Raji (cell line): ENCODE data around the gene HSPB6.

Experiments
- POLR2A ChIP-seq: IDR thresholded peaks from 2 replicates; pipeline ENCODE4 v1.6.1; 2011; ENCODE audit warnings: low read depth, low read length, control low read depth; ENCODE audit not compliant: insufficient read depth

HSPB6 gene

DNA sequence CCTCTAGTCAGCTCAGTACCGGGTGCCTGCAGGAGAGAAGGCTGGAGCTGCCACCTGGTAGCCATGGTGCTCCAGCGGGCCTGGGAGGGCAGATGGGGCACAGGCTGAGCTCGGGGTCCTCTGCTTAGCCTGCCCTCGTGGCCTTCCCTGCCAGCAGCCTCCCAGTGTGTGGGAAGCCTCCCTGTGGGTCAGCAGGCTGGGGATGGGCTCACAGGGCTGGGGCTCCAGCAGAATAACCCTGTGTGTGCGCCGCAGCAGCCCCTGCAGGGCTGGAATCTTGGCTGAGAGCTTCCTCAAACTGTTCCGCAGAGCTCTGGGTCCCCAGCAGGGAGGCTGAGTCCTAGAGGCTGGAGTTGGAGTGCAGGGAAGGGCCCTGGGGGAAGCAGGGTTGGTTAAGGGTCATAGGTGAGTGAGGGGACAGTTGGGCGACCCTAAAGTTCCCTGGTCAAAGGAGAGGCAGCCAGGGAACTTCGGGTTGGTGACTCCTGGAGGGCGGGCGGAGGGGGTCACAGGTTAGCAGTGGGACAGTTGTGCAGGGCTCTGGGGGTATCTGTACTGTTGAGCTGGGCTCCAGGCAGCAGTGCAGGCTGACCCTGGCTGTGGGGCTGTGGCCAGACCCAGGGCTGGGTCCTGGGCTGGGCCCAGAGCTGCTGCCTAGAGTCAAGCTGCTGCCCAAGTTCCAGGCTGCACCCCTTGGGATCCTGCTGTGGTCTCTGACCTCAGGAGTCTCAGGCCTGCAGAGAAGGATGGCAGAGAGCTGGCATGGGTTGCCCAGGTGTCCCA lies 32.6 kb upstream of the HSPB6 start:
- no peak for TF ChIP-seq POLR2A

DNA sequence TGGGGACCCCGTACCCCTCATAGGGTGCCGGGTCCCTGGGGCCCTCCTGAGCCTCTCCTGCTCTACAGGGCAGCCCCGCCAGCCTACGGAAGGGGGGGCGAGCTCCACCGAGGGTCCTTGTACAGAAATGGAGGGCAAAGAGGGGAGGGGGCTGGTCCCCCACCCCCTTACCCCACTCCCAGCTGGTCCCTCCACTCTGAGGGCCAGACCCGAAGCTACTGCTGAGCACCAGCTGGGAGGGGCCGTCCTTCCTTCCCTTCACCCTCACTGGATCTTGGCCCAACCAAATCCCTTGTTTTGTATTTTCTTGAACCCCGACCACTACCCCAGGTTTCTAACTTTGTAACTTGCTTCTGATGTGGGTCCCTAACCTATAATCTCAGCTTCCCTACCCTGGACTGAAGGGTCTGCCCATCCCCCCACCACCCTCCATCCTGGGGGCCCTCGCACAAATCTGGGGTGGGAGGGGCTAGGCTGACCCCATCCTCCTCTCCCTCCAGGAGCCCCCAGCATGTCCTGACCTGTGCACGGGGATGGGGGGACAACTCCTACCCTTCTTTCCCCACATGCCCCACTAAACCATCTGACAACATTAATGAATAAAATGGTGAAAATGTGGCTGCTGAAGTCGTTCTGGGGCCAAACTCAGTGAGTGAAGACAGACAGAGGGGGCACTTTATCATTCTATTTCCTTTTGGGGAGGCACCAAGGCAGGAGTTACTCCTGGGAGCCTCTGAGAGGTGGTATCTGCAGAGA lies 31.6 kb upstream of the HSPB6 start:
- no peak for TF ChIP-seq POLR2A

DNA sequence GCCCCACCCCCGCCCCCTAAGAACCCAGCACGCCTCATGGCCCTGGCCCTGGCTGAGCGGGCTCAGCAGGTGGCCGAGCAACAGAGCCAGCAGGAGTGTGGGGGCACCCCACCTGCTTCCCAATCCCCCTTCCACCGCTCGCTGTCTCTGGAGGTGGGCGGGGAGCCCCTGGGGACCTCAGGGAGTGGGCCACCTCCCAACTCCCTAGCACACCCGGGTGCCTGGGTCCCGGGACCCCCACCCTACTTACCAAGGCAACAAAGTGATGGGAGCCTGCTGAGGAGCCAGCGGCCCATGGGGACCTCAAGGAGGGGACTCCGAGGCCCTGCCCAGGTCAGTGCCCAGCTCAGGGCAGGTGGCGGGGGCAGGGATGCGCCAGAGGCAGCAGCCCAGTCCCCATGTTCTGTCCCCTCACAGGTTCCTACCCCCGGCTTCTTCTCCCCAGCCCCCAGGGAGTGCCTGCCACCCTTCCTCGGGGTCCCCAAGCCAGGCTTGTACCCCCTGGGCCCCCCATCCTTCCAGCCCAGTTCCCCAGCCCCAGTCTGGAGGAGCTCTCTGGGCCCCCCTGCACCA lies 30.5 kb upstream of the HSPB6 start:
- no peak for TF ChIP-seq POLR2A

DNA sequence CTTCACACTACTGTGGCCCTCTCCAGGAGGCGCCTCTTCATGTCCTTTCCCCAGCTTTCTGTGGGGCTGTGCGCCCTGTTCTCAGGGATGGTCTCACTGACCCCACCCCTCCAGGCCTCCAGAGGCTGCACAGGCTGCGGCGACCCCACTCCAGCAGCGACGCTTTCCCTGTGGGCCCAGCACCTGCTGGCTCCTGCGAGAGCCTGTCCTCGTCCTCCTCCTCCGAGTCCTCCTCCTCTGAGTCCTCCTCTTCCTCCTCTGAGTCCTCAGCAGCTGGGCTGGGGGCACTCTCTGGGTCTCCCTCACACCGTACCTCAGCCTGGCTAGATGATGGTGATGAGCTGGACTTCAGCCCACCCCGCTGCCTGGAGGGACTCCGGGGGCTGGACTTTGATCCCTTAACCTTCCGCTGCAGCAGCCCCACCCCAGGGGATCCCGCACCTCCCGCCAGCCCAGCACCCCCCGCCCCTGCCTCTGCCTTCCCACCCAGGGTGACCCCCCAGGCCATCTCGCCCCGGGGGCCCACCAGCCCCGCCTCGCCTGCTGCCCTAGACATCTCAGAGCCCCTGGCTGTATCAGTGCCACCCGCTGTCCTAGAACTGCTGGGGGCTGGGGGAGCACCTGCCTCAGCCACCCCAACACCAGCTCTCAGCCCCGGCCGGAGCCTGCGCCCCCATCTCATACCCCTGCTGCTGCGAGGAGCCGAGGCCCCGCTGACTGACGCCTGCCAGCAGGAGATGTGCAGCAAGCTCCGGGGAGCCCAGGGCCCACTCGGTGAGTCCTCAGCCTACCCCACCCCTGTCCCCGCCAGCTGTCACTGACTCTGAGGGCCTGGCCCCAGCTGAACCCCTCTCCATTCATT lies 29.7 kb upstream of the HSPB6 start:
- TF ChIP-seq POLR2A, result no peak

DNA sequence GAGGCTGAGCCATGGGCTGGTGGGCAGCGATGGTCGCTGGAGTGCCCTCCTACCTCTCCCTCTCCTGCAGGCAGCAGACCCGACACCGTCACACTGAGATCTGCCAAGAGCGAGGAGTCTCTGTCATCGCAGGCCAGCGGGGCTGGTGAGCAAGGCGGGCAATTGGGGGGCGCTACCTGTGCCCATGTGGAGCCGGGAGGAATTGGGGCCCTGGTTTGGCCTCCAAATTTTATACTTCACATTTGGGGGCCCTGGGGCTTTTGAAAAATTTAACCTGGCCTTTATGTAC lies 28.5 kb upstream of the HSPB6 start:
- TF ChIP-seq POLR2A, result no peak

DNA sequence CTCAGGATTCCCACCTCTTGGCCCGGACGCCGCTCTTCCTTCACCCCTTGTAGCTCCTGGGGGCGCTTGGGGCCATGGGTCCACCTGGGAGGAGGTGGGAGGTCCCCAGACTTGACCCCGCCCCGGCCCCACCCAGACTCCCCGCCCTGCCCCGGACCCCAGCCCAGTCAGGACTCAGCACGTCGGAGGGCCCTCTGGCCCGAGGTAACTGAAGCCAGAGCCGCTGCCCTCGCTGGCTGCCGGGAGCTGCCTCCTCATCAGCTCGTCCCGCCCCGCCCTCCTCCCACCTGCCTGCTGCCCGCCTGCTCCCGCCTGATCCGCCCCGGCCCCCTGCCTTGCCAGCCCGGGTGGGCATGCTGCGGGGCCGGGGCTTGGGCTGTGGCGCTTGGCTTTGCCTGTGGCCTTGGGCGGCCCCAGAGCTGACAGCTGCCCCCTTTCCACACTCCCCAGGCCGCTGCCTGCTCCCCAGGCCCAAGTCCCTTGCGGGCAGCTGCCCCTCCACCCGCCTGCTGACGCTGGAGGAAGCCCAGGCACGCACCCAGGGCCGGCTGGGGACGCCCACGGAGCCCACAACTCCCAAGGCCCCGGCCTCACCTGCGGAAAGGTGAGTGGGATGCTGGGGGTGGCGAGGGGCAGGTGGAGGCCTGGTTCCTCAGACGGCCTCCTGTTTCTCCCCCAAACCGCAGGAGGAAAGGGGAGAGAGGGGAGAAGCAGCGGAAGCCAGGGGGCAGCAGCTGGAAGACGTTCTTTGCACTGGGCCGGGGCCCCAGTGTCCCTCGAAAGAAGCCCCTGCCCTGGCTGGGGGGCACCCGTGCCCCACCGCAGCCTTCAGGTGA lies 27.9 kb upstream of the HSPB6 start:
- TF ChIP-seq POLR2A, result no peak

DNA sequence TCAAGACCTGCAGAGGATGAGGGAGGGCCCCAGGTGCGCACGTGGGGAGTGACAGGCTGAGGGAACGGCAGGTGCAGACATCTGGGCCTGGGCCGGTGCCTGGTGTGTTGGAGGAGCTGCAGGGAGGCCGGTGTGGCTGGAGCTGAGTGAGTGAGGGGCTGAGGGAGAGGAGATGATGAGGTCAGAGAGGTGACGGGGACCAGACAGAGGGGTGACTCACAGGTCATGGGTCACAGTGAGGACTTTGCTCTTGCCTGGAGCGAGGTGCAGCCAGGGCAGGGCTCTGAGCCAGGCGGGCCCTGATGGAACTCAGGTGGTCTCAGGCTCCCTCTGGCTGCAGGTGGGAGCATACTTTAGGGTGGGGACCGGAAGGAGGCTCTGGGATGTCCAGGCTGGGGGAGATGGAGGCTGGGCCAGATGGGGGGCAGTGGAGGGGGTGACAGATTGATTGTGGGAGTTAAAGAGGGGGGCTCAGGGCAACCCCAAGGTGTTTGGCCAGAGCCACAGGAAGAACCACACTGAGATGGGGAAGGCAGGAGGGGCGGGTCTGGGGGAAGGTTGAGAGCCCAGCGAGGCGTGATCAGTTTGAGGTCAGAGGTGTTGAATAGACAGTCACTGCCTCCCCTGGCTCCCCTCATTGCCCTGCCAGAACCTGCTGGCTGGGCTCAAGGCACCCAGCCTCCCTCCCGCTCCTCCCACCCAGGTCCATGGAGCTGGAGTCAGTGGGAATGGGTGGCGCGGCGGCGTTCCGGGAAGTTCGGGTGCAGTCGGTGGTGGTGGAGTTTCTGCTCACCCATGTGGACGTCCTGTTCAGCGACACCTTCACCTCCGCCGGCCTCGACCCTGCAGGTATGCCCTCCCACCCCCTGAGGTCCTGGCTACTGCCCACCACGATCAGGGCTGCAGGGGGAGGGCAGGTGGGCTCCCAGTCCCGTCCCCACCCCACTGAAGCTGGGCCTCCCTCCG lies 26.9 kb upstream of the HSPB6 start:
- no peak for TF ChIP-seq POLR2A

DNA sequence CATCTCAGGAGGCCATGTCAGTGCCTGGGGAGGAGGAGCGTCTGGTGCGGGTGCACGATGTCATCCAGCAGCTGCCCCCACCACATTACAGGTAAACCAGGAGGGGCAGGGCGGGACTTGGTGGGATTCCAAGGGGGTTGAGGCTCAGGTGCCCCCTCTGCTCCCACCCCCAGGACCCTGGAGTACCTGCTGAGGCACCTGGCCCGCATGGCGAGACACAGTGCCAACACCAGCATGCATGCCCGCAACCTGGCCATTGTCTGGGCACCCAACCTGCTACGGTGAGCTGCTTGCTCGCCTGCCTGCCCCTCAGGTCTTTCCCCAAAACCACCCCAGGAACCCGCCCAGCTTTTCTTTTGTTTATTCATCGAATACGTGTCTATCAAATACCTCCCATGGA lies 25.8 kb upstream of the HSPB6 start:
- TF ChIP-seq POLR2A, result no peak

DNA sequence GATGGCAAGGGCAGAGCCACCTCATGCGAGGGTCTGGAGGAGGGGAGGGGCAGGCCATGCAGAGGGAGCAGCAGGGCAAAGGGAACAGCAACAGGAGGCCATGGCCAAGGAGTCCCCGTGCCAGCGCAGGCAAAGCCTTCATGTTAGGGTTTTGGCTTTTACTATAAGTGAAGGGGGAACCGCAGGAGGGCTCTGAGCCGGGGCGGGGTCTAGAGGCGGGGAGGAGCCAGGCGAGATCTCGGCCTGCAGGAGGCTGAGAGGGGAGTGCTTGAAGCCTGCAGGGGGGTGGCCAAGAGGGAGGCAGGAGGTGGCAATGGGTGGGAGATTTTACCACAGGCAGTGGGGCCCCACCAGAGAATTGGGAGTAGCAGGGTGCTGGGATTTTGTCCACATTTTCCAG lies 24.8 kb upstream of the HSPB6 start:
- no peak for TF ChIP-seq POLR2A

DNA sequence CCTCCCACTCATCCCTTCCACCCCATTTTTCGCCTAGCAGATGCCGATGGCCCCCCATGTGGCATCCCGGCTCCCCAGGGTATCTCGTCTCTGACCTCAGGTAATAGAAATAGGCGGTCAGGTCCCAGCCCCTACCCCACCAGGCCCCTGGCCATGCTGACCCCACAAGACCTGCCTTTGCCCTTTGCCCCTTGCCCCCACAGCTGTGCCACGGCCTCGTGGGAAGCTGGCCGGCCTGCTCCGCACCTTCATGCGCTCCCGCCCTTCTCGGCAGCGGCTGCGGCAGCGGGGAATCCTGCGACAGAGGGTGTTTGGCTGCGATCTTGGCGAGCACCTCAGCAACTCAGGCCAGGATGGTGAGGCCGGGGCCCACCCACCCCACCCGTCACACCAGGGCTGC lies 23.9 kb upstream of the HSPB6 start:
- no peak for TF ChIP-seq POLR2A

DNA sequence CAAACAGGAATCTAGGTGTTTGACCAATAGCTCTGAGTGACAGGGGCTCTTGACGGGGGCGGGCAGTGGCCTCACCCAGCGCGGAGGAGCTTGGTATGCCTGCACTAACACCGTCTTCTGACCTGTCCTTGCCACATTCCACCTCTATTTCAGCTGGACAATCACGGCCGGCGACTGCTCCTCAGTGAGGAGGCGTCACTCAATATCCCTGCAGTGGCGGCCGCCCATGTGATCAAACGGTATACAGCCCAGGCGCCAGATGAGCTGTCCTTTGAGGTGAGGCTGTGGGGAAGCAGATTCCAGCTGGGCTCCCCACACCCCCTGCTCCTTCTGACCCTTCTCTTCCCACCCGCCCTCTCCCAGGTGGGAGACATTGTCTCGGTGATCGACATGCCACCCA lies 23.2 kb upstream of the HSPB6 start:
- TF ChIP-seq POLR2A, result no peak

DNA sequence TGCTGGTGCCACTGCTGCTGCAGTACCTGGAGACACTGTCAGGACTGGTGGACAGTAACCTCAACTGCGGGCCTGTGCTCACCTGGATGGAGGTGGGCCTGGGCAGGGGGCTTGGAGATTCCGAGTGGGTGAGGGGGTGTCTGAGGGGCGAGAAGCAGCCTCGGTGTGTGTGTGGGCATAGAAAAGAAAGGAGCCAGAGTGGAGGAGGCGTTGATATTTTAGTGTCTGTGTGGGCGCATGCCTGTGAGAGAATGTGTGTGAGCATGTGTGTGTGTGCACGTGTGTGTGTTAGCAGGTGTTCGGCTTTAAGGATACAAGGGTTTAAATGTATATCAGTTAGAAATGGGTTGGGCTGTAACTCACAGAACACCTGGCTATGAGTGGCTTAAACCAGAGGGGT lies 22.2 kb upstream of the HSPB6 start:
- no peak for TF ChIP-seq POLR2A

DNA sequence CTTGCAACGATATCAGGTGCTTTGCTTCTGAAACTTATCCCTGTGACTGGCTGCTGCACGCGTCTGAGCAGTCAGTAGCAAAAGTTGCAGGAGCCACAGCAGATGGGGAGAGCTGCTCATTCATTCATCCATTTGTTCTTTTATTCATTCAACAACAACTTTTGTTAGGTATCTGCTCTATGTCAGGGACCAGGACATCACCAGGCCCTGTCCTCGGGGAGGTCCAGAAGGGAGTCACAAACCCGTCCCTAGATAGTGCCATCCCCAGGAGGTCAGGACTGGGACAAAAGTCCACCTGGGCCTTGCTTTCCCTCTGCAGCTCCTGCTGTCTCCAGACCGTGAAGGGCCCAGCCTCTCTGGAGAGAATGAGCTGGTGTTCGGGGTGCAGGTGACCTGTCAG lies 21.1 kb upstream of the HSPB6 start:
- TF ChIP-seq POLR2A, result no peak

DNA sequence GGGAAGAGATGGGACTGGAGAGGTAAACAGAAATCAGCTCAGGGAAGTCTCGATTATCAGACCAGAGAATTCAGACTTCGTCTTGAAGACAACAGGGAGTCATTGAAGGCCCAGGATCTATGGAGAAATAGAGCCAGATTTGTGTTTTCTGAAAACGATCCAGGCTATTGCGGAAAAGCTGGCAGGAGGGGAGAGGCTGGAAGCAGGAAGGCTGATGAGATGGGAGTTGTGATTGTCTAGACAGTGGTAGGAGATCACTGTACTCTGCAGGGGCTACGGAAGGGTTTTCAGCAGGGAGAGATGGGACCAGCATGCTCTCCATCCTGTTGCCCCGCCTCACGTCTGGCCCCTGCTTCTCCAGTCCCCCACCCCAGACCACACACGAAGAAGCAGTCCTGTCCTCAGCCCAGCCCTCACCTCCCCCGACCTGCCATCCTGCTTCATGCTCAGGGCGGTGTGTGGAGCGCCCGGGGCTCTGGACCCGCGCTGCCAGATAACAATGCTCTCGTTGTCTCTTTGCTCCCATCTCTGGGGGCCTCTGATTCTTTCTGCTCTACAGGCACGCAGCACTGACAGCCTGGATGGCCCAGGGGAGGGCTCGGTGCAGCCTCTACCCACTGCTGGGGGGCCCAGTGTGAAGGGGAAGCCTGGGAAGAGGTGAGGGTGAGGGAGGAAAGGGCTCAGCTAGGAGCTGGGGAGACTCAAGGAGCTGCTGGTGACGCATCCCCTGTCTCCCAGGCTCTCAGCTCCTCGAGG lies 20.4 kb upstream of the HSPB6 start:
- no peak for TF ChIP-seq POLR2A
